GM18502 (cell line): ENCODE measurements around the gene SLC9A3.
"Not testable (repeated sequence)": the region's sequence is repeated elsewhere in the genome, so short reads cannot be mapped to it uniquely, and the experiment has no call there.

Experiments used
- ATAC-seq: cut with Tn5 transposase; IDR thresholded peaks from one replicate; pipeline ENCODE4 v1.9.1; 2021; ENCODE audit warnings: mild to moderate bottlenecking; ENCODE audit not compliant: unreplicated experiment, poor library complexity

Gene SLC9A3

GRCh38 chr5:493119-493701 lies 31.0 kb downstream of the SLC9A3 start:
- no peak for ATAC-seq

- ATAC-seq = no peak
Measured at GRCh38 chr5:492314-492893, 31.8 kb downstream of the SLC9A3 start.

GRCh38 chr5:491856-492155 lies 32.4 kb downstream of the SLC9A3 start:
- ATAC-seq = no peak

- ATAC-seq = no peak
Measured at GRCh38 chr5:491119-491855, 33.0 kb downstream of the SLC9A3 start.

GRCh38 chr5:490116-491106 lies 33.8 kb downstream of the SLC9A3 start:
- no peak for ATAC-seq

- no peak for ATAC-seq
Measured at GRCh38 chr5:489689-490080, 34.6 kb downstream of the SLC9A3 start.

GRCh38 chr5:488744-489688 lies 35.2 kb downstream of the SLC9A3 start:
- no peak for ATAC-seq

GRCh38 chr5:488241-488640 lies 36.0 kb downstream of the SLC9A3 start:
- no peak for ATAC-seq

- ATAC-seq = not testable (repeated sequence)
Measured at GRCh38 chr5:486597-486996, 37.7 kb downstream of the SLC9A3 start.

- no peak for ATAC-seq
Measured at GRCh38 chr5:485946-486491, 38.2 kb downstream of the SLC9A3 start.

GRCh38 chr5:485113-485945 lies 38.9 kb downstream of the SLC9A3 start:
- no peak for ATAC-seq

GRCh38 chr5:484556-484955 lies 39.7 kb downstream of the SLC9A3 start:
- no peak for ATAC-seq

- ATAC-seq = no peak
Measured at GRCh38 chr5:483434-484140, 40.7 kb downstream of the SLC9A3 start.

GRCh38 chr5:483011-483410 lies 41.2 kb downstream of the SLC9A3 start:
- no peak for ATAC-seq

GRCh38 chr5:482506-482905 lies 41.7 kb downstream of the SLC9A3 start:
- ATAC-seq = no peak

- ATAC-seq = no peak
Measured at GRCh38 chr5:482021-482420, 42.2 kb downstream of the SLC9A3 start.

GRCh38 chr5:481347-481746 lies 42.9 kb downstream of the SLC9A3 start:
- no peak for ATAC-seq
